ENCODE results near the gene C1orf159. TPM values are rescaled to one million over a fixed set of nuclear protein-coding genes. Genes with fewer than 3 reads are reported as not detected.
A peak's percentile ranks its signal among the peaks of the same experiment; 100 is the strongest.

The C1orf159 gene
- total and polyA plus RNA-seq, 2 donors (not counting 1 experiment from before 2014, with no cell fraction given) = 23.0 to 25.6 TPM

GRCh38 chr1:1116701-1117468 is 996 bp upstream of the C1orf159 start:
- Histone ChIP-seq H3K27ac (ENCODE audit: low read length in 2 of 2) (peak overlapping the region in 1 of 2 donors; percentile 15), H3K27me3 (replicated peaks in 1 of 4; ENCODE audit: control extremely low read depth in 1 of 4, control insufficient read depth in 3 of 4, insufficient read depth in 4 of 4, low read length in 3 of 4) (peaks cover 0 to 31% (median 3%) of the 10 kb centered on the region in 4 experiments), H2AFZ (ENCODE audit: insufficient read depth, low read depth, low read length, poor library complexity, severe bottlenecking) (peak overlapping the region; percentile 73), H3K9me3 (ENCODE audit: control extremely low read depth in 1 of 3, control insufficient read depth in 2 of 3, insufficient read depth in 1 of 3, low read length in 2 of 3) (peaks cover 0 to 28% (median 3%) of the 10 kb centered on the region in 3 donors), H3K9ac (ENCODE audit: low read length) (peak overlapping the region; percentile 71), H4K20me1 (ENCODE audit: control insufficient read depth, insufficient read depth, low read length, poor library complexity, severe bottlenecking) (no peaks in the 10 kb centered on the region), H3K4me1 (ENCODE audit: control insufficient read depth in 2 of 2, insufficient read depth in 2 of 2, low read length in 2 of 2) (peaks cover 13 to 20% of the 10 kb centered on the region in 2 donors), H3K36me3 (replicated peaks in 1 of 2; ENCODE audit: control extremely low read depth in 1 of 2, control insufficient read depth in 1 of 2, extremely low read depth in 1 of 2, insufficient read depth in 2 of 2, low read length in 1 of 2) (no peaks in the 10 kb centered on the region), H3K4me2 (replicated peaks; ENCODE audit: low read depth, low read length, poor library complexity, severe bottlenecking) (peak overlapping the region; percentile 96), H3K4me3 (ENCODE audit: control extremely low read depth in 1 of 5, extremely low read depth in 1 of 5, insufficient read depth in 1 of 5, low read depth in 2 of 5, low read length in 4 of 5) (peak overlapping the region; percentile 23 to 76 (median 50)), H3K79me2 (ENCODE audit: control insufficient read depth, insufficient read depth, low read length) (peaks cover 30% of the 10 kb centered on the region)
- intact Hi-C loops (cut with micrococcal nuclease) = loop anchor here (1.0 to 2.0 kb wide), 11 partner anchors 27 to 258 kb away; partner anchors contain the start of genes AURKAIP1, B3GALT6, CPTP and INTS11
- Mint-ChIP-seq H3K27me3 (peaks cover 9% of the 10 kb centered on the region), H3K4me1 (peaks cover 16% of the 10 kb centered on the region), H3K9me3 (ENCODE audit: insufficient read depth) (no peaks in the 10 kb centered on the region), H3K4me3 (peak overlapping the region; percentile 79), H3K27ac (peak overlapping the region; percentile 20)
- no peak for ATAC-seq (ENCODE audit: low read depth)
- WGBS (ENCODE audit: insufficient coverage) = 8% methylated on average over 37 of the region's 47 CpGs
- TF ChIP-seq, protein P1, sequence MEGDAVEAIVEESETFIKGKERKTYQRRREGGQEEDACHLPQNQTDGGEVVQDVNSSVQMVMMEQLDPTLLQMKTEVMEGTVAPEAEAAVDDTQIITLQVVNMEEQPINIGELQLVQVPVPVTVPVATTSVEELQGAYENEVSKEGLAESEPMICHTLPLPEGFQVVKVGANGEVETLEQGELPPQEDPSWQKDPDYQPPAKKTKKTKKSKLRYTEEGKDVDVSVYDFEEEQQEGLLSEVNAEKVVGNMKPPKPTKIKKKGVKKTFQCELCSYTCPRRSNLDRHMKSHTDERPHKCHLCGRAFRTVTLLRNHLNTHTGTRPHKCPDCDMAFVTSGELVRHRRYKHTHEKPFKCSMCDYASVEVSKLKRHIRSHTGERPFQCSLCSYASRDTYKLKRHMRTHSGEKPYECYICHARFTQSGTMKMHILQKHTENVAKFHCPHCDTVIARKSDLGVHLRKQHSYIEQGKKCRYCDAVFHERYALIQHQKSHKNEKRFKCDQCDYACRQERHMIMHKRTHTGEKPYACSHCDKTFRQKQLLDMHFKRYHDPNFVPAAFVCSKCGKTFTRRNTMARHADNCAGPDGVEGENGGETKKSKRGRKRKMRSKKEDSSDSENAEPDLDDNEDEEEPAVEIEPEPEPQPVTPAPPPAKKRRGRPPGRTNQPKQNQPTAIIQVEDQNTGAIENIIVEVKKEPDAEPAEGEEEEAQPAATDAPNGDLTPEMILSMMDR (IDR thresholded peaks at IDR 0.05) = no peak
- no peak for TF ChIP-seq EZH2 (IDR thresholded peaks at IDR 0.05; ENCODE audit: borderline replicate concordance, insufficient read depth, low read depth, low read length, poor library complexity, severe bottlenecking)
- POLR2A ChIA-PET = interaction anchor here (0.7 to 1.5 kb wide), 6 partner anchors 37 to 154 kb away, joined by 3 to 6 read pairs (median 3); partner anchors contain the start of genes B3GALT6 and SDF4
- DNase-seq = no peak
- CTCF ChIA-PET = interaction anchor here (0.9 to 2.3 kb wide), 5 partner anchors 30 to 175 kb away, joined by 3 to 8 read pairs (median 3); partner anchors contain the start of gene UBE2J2
